NCI-H2029 (cell line): ENCODE data around the gene TNS1.

Experiments
- DNase-seq: peaks from one replicate; lab custom pipeline; 2025; lab: John Stamatoyannopoulos, UW

The TNS1 gene

GRCh38 chr2:217998926-217999594, 3.7 kb downstream of the TNS1 start:
- no peak for DNase-seq

- no peak for DNase-seq
Measured at GRCh38 chr2:217997510-217997909, 5.3 kb downstream of the TNS1 start.

- no peak for DNase-seq
Measured at GRCh38 chr2:217996361-217996760, 6.4 kb downstream of the TNS1 start.

GRCh38 chr2:217995731-217996231, 7.0 kb downstream of the TNS1 start:
- DNase-seq = no peak

GRCh38 chr2:217994776-217995274, 8.0 kb downstream of the TNS1 start:
- no peak for DNase-seq

- DNase-seq = no peak
Measured at GRCh38 chr2:217993817-217994463, 8.9 kb downstream of the TNS1 start.

GRCh38 chr2:217993138-217993537, 9.7 kb downstream of the TNS1 start:
- no peak for DNase-seq

GRCh38 chr2:217992061-217992460, 10.7 kb downstream of the TNS1 start:
- no peak for DNase-seq

- no peak for DNase-seq
Measured at GRCh38 chr2:217990791-217991465, 11.9 kb downstream of the TNS1 start.

GRCh38 chr2:217990389-217990788, 12.4 kb downstream of the TNS1 start:
- DNase-seq = no peak

GRCh38 chr2:217989221-217989948, 13.4 kb downstream of the TNS1 start:
- DNase-seq = no peak

- DNase-seq = no peak
Measured at GRCh38 chr2:217988840-217989204, 14.0 kb downstream of the TNS1 start.

- DNase-seq = peak; percentile 96
Measured at GRCh38 chr2:217988014-217988839, 14.6 kb downstream of the TNS1 start.

GRCh38 chr2:217987391-217987790, 15.4 kb downstream of the TNS1 start:
- no peak for DNase-seq

GRCh38 chr2:217986256-217986961, 16.4 kb downstream of the TNS1 start:
- no peak for DNase-seq

GRCh38 chr2:217983276-217984233, 19.2 kb downstream of the TNS1 start:
- no peak for DNase-seq

- no peak for DNase-seq
Measured at GRCh38 chr2:217981971-217982370, 20.8 kb downstream of the TNS1 start.

- peak; percentile 70 for DNase-seq
Measured at GRCh38 chr2:217981084-217981730, 21.6 kb downstream of the TNS1 start.

- DNase-seq = no peak
Measured at GRCh38 chr2:217980591-217980990, 22.2 kb downstream of the TNS1 start.
